Activated CD4-positive, alpha-beta T cell treated with anti-CD3 and anti-CD28 coated beads for 1 hour (primary cell): ENCODE measurements around the gene SLC16A11.
A peak's percentile ranks its signal among the peaks of the same experiment; 100 is the strongest.

Experiments used
- DNase-seq: peaks from one replicate; pipeline ENCODE4 v3.0.0-alpha.2; 2020

SLC16A11 gene

GRCh38 chr17:7023576-7024401, 20.1 kb downstream of the SLC16A11 start:
- peak; percentile 87 for DNase-seq

GRCh38 chr17:7022781-7023571, 20.9 kb downstream of the SLC16A11 start, which contains the start of gene BCL6B:
Gene BCL6B, plus strand, starts transcription at chr17:7023050. Its CDS starts 622 bp downstream, at chr17:7023672.
- no peak for DNase-seq

GRCh38 chr17:7021993-7022778, 21.7 kb downstream of the SLC16A11 start:
- DNase-seq, result peak; percentile 63

- no peak for DNase-seq
These were observed 22.8 kb downstream of the SLC16A11 start for GRCh38 chr17:7020894-7021664.

GRCh38 chr17:7019839-7020519, 23.9 kb downstream of the SLC16A11 start:
- DNase-seq, result no peak

- DNase-seq, result no peak
These were observed 24.5 kb downstream of the SLC16A11 start for GRCh38 chr17:7019367-7019766.

GRCh38 chr17:7018331-7018964, 25.4 kb downstream of the SLC16A11 start:
- DNase-seq, result no peak

- DNase-seq, result no peak
These were observed 26.1 kb downstream of the SLC16A11 start for GRCh38 chr17:7017827-7018200.

- no peak for DNase-seq
These were observed 26.7 kb downstream of the SLC16A11 start for GRCh38 chr17:7016886-7017826.

- DNase-seq, result no peak
These were observed 27.5 kb downstream of the SLC16A11 start for GRCh38 chr17:7016418-7016817.

- DNase-seq, result peak; percentile 64
These were observed 28.6 kb downstream of the SLC16A11 start for GRCh38 chr17:7014995-7015958.

GRCh38 chr17:7014261-7014994, 29.5 kb downstream of the SLC16A11 start:
- DNase-seq, result peak; percentile 97

- DNase-seq, result no peak
These were observed 32.0 kb downstream of the SLC16A11 start for GRCh38 chr17:7011942-7012254.

- DNase-seq, result no peak
These were observed 32.5 kb downstream of the SLC16A11 start for GRCh38 chr17:7011415-7011814.

- DNase-seq, result no peak
These were observed 33.4 kb downstream of the SLC16A11 start for GRCh38 chr17:7010523-7010922.

- DNase-seq, result no peak
These were observed 36.7 kb downstream of the SLC16A11 start for GRCh38 chr17:7007143-7007542.

- no peak for DNase-seq
These were observed 38.2 kb downstream of the SLC16A11 start for GRCh38 chr17:7005716-7006115.
